ENCODE measurements around the gene ATP1B2.

Gene ATP1B2

GRCh38 chr17:7684851-7685532 is 34.3 kb downstream of the ATP1B2 start:
- DNase-seq (ENCODE audit: low read depth) = no peak
- peak overlapping the region; percentile 96 for H3K4me3 ChIP-seq (ENCODE audit: low read depth, low read length)
- no peak for TF ChIP-seq CTCF (IDR thresholded peaks at IDR 0.05; ENCODE audit: low read depth, low read length, missing control alignments)

GRCh38 chr17:7685533-7686221 is 35.0 kb downstream of the ATP1B2 start:
- peak overlapping the region; percentile 96 for H3K4me3 ChIP-seq (ENCODE audit: low read depth, low read length)
- TF ChIP-seq CTCF (IDR thresholded peaks at IDR 0.05; ENCODE audit: low read depth, low read length, missing control alignments) = no peak
- peak; percentile 83 for DNase-seq (ENCODE audit: low read depth)

GRCh38 chr17:7686222-7687071 is 35.7 kb downstream of the ATP1B2 start:
- H3K4me3 ChIP-seq (ENCODE audit: low read depth, low read length) = peak overlapping the region; percentile 96
- TF ChIP-seq CTCF (IDR thresholded peaks at IDR 0.05; ENCODE audit: low read depth, low read length, missing control alignments) = no peak
- DNase-seq (ENCODE audit: low read depth) = peak; percentile 69

- no peak for TF ChIP-seq CTCF (IDR thresholded peaks at IDR 0.05; ENCODE audit: low read depth, low read length, missing control alignments)
- H3K4me3 ChIP-seq (ENCODE audit: low read depth, low read length) = peak within 1 kb of the TSS; percentile 99
- peak; percentile 88 for DNase-seq (ENCODE audit: low read depth)
Observed at GRCh38 chr17:7687072-7687907, 36.6 kb downstream of the ATP1B2 start, which contains the start of gene TP53. TP53 (minus strand) TSS chr17:7687490; CDS start chr17:7676594, 10,896 bp downstream.

GRCh38 chr17:7687908-7688807 is 37.4 kb downstream of the ATP1B2 start, which contains the start of gene WRAP53:
WRAP53 (plus strand) TSS chr17:7688477; CDS start chr17:7688649, 172 bp downstream.
- peak within 1 kb of the TSS; percentile 99 for H3K4me3 ChIP-seq (ENCODE audit: low read depth, low read length)
- DNase-seq (ENCODE audit: low read depth) = peak; percentile 95
- TF ChIP-seq CTCF (IDR thresholded peaks at IDR 0.05; ENCODE audit: low read depth, low read length, missing control alignments) = peak; percentile 85

Data from GM12864 (cell line).